Small intestine (tissue), 7 donors: Measurements from ENCODE around the gene SYP. TPM values are rescaled to one million over a fixed set of nuclear protein-coding genes. Genes with fewer than 3 reads are reported as not detected.

ENCODE experiments used
- DNase-seq, 2 donors: peaks; one replicate each; pipeline versions ENCODE4 v3.0.0 to v3.0.0-alpha.2; 2013
- FAIRE-seq: peaks from 2 replicates; lab custom pipeline; 2012; peaks lifted over from hg19 to GRCh38; lab: Jason Lieb, UNC
- H3K27ac ChIP-seq, 3 donors: one replicate each; pipeline ENCODE4 v1.5.1; 2013; ENCODE audit warnings: low read length in 2 of 3, mild to moderate bottlenecking in 2 of 3, control low read depth in 1 of 3, inconsistent platforms in 1 of 3, low read depth in 1 of 3, moderate library complexity in 1 of 3
- H3K27me3 ChIP-seq, 3 donors: one replicate each; pipeline ENCODE4 v1.6.1; 2013; ENCODE audit warnings: low read length in 3 of 3, inconsistent platforms in 1 of 3; ENCODE audit not compliant: control insufficient read depth in 3 of 3, insufficient read depth in 3 of 3
- H3K36me3 ChIP-seq, 3 donors: one replicate each; pipeline ENCODE4 v1.6.1; 2013; ENCODE audit warnings: low read length in 3 of 3, inconsistent platforms in 1 of 3, low read depth in 1 of 3, mild to moderate bottlenecking in 1 of 3, moderate library complexity in 1 of 3; ENCODE audit not compliant: control insufficient read depth in 3 of 3, insufficient read depth in 2 of 3
- H3K4me1 ChIP-seq, 3 donors: one replicate each; pipeline ENCODE4 v1.6.1; 2013; ENCODE audit warnings: low read length in 2 of 3, inconsistent platforms in 1 of 3, low read depth in 1 of 3, mild to moderate bottlenecking in 1 of 3, moderate library complexity in 1 of 3; ENCODE audit not compliant: control insufficient read depth in 3 of 3, insufficient read depth in 2 of 3
- H3K4me3 ChIP-seq, 3 donors: one replicate each; pipeline ENCODE4 v1.5.1; 2013; ENCODE audit warnings: low read length in 3 of 3, control low read depth in 1 of 3, inconsistent platforms in 1 of 3, low read depth in 1 of 3, mild to moderate bottlenecking in 1 of 3, moderate library complexity in 1 of 3
- H3K9me3 ChIP-seq, 2 donors: one replicate each; pipeline ENCODE4 v1.6.1; 2013; ENCODE audit warnings: low read depth in 1 of 2, low read length in 1 of 2; ENCODE audit not compliant: control insufficient read depth in 2 of 2, insufficient read depth in 1 of 2
- WGBS, 3 donors: extraction: QIAGEN DNeasy Blood & Tissue Kit; methylation state at CpG; one replicate each; pipeline ENCODE4 v1.1.7; 2013; 5-methylcytosine and 5-hydroxymethylcytosine counted together
- polyA plus RNA-seq, 4 donors: library from polyadenylated mRNA; stranded (reverse) in 3 of 4; unstranded in 1 of 4; fragments of 200-250 nt in 3 of 4; fragments of 120-200 nt in 1 of 4; gene quantifications; one replicate each; pipeline versions ENCODE4 v1.2.1 to v1.2.3, GENCODE V29; 2013
- donor health status: healthy with polysubstance abuse.
- donor health status: control.
- donor health status: control.
- donor health status: Bipolar disorder and iron deficiency.
- donor health status: healthy.

The SYP gene
- polyA plus RNA-seq, 4 donors = 2.2 to 33.5 (median 7.0) TPM

GRCh38 chrX:49205443-49205842 lies 5.5 kb upstream of the SYP start:
- no peak for FAIRE-seq
- WGBS, 3 donors = 74 to 80% (median 77%) methylated on average over 13 of the region's 13 CpGs
- H3K27ac ChIP-seq = no peak overlapping the region

GRCh38 chrX:49204709-49205108 lies 4.7 kb upstream of the SYP start:
- no peak for DNase-seq
- H3K9me3 ChIP-seq = no peaks in the 10 kb centered on the region
- no peaks in the 10 kb centered on the region for H3K36me3 ChIP-seq
- H3K4me1 ChIP-seq = peaks cover 0 to 3% (median 0%) of the 10 kb centered on the region in 3 donors
- no peak overlapping the region for H3K27ac ChIP-seq
- H3K27me3 ChIP-seq = peaks cover 0 to 2% (median 0%) of the 10 kb centered on the region in 3 donors
- no peak overlapping the region for H3K4me3 ChIP-seq
- 48 to 59% (median 53%) methylated on average over 4 of the region's 4 CpGs for WGBS, 3 donors
- no peak for FAIRE-seq

More at GRCh38 chrX:49205443-49205842, 5.5 kb upstream of the SYP start:
- Histone ChIP-seq H3K36me3 (no peaks in the 10 kb centered on the region), H3K4me1 (peaks cover 0 to 3% (median 0%) of the 10 kb centered on the region in 3 donors), H3K9me3 (no peaks in the 10 kb centered on the region), H3K4me3 (no peak overlapping the region), H3K27me3 (peaks cover 0 to 7% (median 0%) of the 10 kb centered on the region in 3 donors)
- DNase-seq = no peak

- H3K9me3 ChIP-seq = no peaks in the 10 kb centered on the region
- H3K4me1 ChIP-seq = peaks cover 0 to 3% (median 0%) of the 10 kb centered on the region in 3 donors
- no peak for FAIRE-seq
- H3K4me3 ChIP-seq = no peak overlapping the region
- 79 to 89% (median 86%) methylated on average over 6 of the region's 6 CpGs for WGBS, 3 donors
- H3K36me3 ChIP-seq = no peaks in the 10 kb centered on the region
- DNase-seq = no peak
- H3K27me3 ChIP-seq = peaks cover 0 to 4% (median 0%) of the 10 kb centered on the region in 3 donors
- H3K27ac ChIP-seq = no peak overlapping the region
These were observed 4.0 kb upstream of the SYP start for GRCh38 chrX:49204017-49204416.

DNA sequence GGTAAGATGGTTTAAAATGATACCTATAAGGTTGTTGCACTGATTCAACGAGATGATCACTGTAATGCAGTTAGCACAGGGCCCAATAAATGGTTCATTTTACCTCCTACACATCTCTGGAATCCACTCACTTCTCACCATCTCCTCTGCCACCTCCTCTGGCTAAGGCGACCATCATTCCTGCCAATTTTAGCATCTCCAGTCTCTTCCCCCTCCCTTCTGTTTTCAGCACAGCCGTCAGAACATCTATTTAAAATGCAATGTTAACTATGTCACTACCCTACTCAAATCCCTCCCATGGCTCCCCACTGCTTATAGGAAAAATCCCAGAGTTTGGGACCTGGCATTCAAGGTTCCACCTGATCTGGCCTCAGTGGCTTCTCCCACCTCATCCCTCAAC lies 3.5 kb upstream of the SYP start:
- Histone ChIP-seq H3K27me3 (peaks cover 0 to 9% (median 0%) of the 10 kb centered on the region in 3 donors), H3K4me1 (peaks cover 0 to 3% (median 0%) of the 10 kb centered on the region in 3 donors), H3K9me3 (no peaks in the 10 kb centered on the region), H3K4me3 (no peak overlapping the region), H3K36me3 (no peaks in the 10 kb centered on the region), H3K27ac (no peak overlapping the region)
- FAIRE-seq (no peak), DNase-seq (no peak)
- WGBS, 3 donors = 54 to 75% (median 54%) methylated on average over 3 of the region's 3 CpGs

- DNase-seq = peak in 1 of 2 donors; percentile 38
- Histone ChIP-seq H3K4me1 (peaks cover 0 to 3% (median 0%) of the 10 kb centered on the region in 3 donors), H3K27me3 (peaks cover 0 to 10% (median 0%) of the 10 kb centered on the region in 3 donors), H3K27ac (no peak overlapping the region), H3K36me3 (no peaks in the 10 kb centered on the region), H3K9me3 (no peaks in the 10 kb centered on the region), H3K4me3 (no peak overlapping the region)
- FAIRE-seq = no peak
- WGBS, 3 donors = 23 to 71% (median 57%) methylated on average over 2 of the region's 2 CpGs
These were observed 2.0 kb upstream of the SYP start for GRCh38 chrX:49202022-49202421.

- peaks cover 0 to 3% (median 0%) of the 10 kb centered on the region in 3 donors for H3K4me1 ChIP-seq
- DNase-seq = no peak
- no peaks in the 10 kb centered on the region for H3K36me3 ChIP-seq
- H3K27me3 ChIP-seq = peaks cover 0 to 10% (median 0%) of the 10 kb centered on the region in 3 donors
- 7 to 34% (median 12%) methylated on average over 10 to 11 of the region's 11 CpGs for WGBS, 3 donors
- no peaks in the 10 kb centered on the region for H3K9me3 ChIP-seq
- FAIRE-seq = no peak
- no peak overlapping the region for H3K27ac ChIP-seq
- peak overlapping the region in 1 of 3 donors; percentile 28 for H3K4me3 ChIP-seq
These were observed 738 bp downstream of the SYP start for GRCh38 chrX:49199315-49199595.

DNA sequence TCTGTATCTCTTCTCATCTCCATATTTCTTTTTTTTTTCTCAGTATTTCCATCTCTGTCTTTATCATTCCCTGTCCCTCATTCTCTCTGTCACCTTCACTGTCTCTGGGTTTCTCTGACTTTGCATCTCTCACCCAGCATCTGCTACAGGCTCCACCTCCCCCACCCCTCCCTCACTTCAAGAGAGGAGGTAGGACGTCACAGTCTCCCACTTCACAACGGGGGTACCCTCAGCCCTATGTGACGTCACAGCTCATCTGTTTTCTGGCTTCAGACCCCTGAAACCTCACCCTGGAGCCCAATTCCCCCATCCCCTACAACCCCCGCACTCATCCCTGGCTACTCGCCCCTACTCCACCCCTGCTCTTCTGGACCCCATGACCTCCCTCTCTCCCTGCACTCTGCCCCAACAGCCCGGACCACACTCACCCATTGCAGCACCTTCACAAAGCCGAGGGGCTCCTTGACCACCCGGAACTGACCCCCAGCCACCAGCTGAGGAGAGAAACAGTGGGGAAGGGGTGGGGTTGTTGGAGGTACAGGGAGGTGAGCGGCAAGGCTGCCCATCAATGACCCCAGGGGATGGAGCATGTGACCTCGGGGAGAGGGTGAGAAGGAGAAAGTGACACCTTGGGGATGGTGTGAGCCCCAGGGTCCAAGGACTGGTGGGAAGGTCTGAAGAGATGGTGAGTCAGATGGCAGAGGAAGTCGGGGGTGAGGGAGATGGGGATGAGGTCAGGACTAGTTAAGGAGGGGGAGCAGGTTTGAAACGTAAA lies 1.3 kb downstream of the SYP start:
- Histone ChIP-seq H3K4me3 (no peak overlapping the region), H3K27me3 (peaks cover 0 to 10% (median 0%) of the 10 kb centered on the region in 3 donors), H3K36me3 (no peaks in the 10 kb centered on the region), H3K9me3 (no peaks in the 10 kb centered on the region), H3K4me1 (peaks cover 0 to 3% (median 0%) of the 10 kb centered on the region in 3 donors), H3K27ac (no peak overlapping the region)
- 16 to 39% (median 16%) methylated on average over 11 to 12 of the region's 12 CpGs for WGBS, 3 donors
- DNase-seq (no peak), FAIRE-seq (no peak)

DNA sequence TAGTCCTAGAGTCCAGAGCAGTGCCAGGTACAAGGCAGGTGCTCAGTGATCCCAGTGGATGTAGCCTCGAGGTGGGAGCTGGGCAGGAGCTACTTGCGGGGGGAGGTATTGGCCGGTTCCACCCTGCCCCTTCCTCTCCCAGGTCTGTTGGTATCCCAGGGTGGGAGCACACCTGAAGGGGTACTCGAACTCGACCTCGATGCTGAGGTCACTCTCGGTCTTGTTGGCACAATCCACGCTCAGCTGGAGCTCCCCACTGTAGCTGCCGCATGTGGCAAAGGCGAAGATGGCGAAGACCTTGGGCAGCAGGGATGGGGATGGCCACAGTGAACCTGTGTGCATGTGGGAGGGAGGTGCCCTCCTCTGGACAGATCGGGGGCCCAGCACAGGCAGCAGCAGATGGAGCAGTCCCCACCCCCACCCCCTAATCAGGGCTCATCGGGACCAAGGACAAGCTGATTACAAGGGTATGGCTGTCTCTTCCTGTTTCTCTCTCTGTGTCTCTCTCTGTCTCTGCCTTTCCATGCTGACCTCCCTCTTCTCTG lies 2.4 kb downstream of the SYP start:
- H3K36me3 ChIP-seq = no peaks in the 10 kb centered on the region
- H3K9me3 ChIP-seq = no peaks in the 10 kb centered on the region
- WGBS, 3 donors = 60 to 71% (median 70%) methylated on average over 9 to 13 of the region's 13 CpGs
- no peak for DNase-seq
- peaks cover 0 to 3% (median 0%) of the 10 kb centered on the region in 3 donors for H3K4me1 ChIP-seq
- no peak overlapping the region for H3K4me3 ChIP-seq
- H3K27me3 ChIP-seq = peaks cover 0 to 10% (median 0%) of the 10 kb centered on the region in 3 donors
- no peak overlapping the region for H3K27ac ChIP-seq
- FAIRE-seq = no peak
